HG03442 (cell line): Measurements from ENCODE around the gene THNSL1.

ENCODE experiments used
- ATAC-seq: cut with Tn5 transposase; IDR thresholded peaks from one replicate; pipeline ENCODE4 v1.9.1; 2021; ENCODE audit warnings: mild to moderate bottlenecking, moderate library complexity; ENCODE audit not compliant: unreplicated experiment

Gene THNSL1

GRCh38 chr10:25050402-25050801 is 34.0 kb downstream of the THNSL1 start:
- ATAC-seq = no peak

- no peak for ATAC-seq
These were observed 35.6 kb downstream of the THNSL1 start for GRCh38 chr10:25052012-25052411.

DNA sequence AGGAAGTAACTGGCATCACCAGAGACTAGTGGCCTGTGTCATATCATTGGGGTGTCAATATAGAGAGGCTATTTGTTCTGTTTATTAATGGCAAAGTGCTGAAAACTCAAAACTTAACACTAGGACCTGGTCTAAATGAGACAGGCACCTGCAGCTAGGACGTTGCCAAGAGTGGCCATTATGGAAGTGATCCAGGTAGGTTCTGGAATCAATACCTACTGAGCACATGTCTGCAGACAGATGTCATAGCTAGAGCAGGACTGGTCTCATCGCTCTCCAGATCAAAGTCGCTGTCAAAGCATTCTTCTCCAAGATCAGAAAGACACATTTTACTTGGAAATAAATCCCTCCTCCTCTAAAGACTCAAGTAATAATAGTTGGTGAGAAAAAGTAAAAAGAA is 40.3 kb downstream of the THNSL1 start:
- ATAC-seq = no peak

GRCh38 chr10:25057886-25058285 is 41.5 kb downstream of the THNSL1 start:
- ATAC-seq = no peak

- ATAC-seq = no peak
These were observed 43.6 kb downstream of the THNSL1 start for GRCh38 chr10:25059990-25060389.

DNA sequence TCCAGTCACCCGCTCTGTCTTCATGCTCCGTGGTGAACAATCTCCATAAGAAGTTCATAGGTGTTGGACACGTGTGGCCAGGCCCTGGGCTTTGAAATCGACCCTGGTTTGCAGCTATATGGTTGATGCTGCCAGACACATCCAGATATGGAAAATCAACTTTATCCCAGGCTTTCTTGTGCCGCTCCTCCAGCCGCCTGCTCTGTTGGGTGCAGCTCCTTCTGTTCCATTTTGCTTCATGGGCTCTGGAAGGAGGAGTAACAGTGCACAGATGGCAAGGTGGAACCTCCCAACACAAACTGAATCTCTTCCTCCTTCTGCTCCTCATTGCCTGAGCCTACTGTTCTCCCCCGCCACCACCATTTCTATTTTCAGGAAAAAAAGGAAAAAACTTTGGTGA is 44.7 kb downstream of the THNSL1 start:
- no peak for ATAC-seq

- ATAC-seq = no peak
These were observed 45.5 kb downstream of the THNSL1 start for GRCh38 chr10:25061711-25062449.

GRCh38 chr10:25063157-25063556 is 46.7 kb downstream of the THNSL1 start:
- no peak for ATAC-seq

GRCh38 chr10:25063644-25064043 is 47.2 kb downstream of the THNSL1 start:
- ATAC-seq = no peak

DNA sequence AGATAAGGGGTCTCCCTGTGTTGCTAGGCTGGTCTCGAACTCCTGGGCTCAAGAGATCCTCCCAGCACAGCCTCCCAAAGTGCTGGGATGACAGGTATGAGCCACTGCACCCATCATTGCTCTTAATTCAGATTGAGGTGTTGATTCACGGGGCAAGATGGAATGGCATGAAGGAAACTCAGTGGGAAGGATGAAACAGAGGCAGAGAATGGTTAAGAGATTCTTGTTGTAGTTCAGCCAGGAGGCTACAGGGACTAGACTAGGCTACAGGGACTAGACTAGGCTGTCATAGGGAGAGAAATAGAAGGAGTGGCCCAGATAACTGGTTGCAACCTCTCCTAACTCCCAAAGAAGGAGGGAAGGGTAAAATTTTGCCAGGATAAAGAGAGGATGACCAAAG is 48.0 kb downstream of the THNSL1 start:
- no peak for ATAC-seq

DNA sequence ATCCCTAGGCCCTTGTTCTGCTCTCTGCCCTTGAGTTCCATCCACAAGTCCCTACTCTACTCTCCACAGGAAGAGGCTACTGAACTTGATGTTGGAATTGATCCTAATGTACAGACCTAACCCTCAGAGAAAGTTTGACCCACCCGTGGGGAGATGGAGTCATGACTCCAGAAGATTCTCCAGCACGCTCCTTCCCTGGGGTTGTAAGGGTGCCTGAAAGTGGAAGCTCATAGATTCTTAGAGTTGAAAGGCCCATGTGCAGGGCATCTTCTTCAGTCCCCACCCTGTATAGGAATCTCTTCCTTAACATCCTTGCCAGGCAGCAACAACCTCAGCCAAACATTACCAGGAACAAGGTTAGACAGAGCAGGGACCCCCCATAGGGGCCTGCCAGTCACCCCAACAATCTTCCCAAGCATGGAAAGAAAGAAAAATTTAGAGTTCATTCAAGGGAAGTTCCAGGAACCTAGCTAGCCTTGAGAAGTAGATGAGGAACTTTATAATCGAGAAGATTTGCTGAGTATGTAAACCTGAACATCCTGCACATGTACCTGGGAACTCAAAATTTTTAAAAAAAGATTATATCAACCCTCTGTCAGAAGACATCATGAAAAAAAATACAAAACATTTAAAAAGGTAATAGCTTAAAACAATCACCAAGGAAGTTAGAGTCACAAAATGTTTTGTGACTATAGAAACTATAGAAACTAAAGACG is 49.5 kb downstream of the THNSL1 start:
- ATAC-seq = no peak

GRCh38 chr10:25068152-25069058 is 52.0 kb downstream of the THNSL1 start:
- ATAC-seq = no peak

DNA sequence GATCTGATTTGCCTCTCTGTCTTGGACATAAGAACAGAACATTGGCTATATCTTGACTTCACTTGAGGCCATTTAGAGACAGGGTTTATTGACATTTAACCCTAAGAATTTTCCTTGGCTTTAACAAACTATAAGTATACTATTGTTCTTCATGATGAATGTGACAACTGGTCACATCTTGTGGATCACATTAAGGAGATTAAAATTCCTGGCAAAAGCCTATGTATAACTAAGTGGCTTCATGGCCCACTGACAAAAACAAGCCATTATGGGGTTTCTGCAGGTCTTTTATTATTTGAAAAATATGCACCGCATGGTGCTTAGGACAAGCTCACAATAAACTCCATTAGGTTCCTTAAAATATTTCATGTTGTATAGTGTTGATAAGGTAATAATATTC is 54.8 kb downstream of the THNSL1 start:
- ATAC-seq = no peak

DNA sequence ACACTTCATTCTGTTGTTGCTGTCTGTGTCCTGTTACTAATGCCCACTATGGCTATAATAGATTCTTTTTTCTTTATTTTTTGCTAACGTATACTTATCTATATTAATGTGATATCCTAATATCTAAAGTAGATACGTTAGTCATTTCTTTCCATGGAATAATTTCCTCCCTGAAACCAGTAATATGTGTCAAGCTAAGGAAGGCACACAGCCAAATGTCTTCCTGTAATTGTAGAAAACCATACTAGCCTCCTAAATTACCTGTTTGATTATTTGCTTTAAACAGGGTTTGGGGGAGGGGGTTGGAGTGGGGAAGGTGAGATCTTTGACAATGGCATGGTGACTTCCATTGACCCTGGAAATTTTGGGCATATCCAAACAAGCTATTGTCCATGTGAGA is 56.4 kb downstream of the THNSL1 start:
- no peak for ATAC-seq

DNA sequence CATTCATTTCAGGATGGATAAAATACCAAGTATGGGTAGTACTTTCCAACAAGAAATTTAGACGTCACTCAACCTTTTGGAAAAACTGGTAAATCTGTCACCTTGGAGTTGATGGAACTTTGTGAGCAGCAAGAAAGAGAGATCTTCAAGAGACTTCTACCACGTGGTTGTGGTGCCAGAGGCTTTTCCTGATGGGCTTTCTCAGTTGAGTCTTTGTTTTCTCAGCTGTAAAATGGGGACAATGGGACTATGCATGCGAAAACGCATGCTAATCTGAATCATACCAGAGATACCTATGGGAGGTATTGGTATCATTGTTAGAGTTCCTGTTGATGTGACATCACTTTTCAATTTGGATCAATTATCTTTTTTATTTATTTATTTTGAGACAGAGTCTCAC is 59.4 kb downstream of the THNSL1 start:
- ATAC-seq = no peak
